Spleen (tissue), 11 donors: Measurements from ENCODE around the gene HCK. TPM values are rescaled to one million over a fixed set of nuclear protein-coding genes. Genes with fewer than 3 reads are reported as not detected.

Source experiments
- DNase-seq: peaks from one replicate; pipeline ENCODE4 v3.0.0-alpha.2; 2020
- H3K27ac ChIP-seq, 8 donors: fragments of 200-600 bp; sonication (generic) in 7 of 8; 1 replicate in 4 of 8; 2 replicates in 4 of 8; pipeline versions ENCODE4 v1.5.0 to v1.8.0; 2016 to 2021; ENCODE audit warnings: inconsistent platforms in 4 of 8, mild to moderate bottlenecking in 4 of 8, moderate library complexity in 1 of 8
- H3K27me3 ChIP-seq, 7 donors: fragments of 200-600 bp; sonication (generic) in 6 of 7; replicated peaks in 1 of 7; 1 replicate in 4 of 7; 2 replicates in 3 of 7; pipeline versions ENCODE4 v1.5.0 to v1.8.0; 2016 to 2021; ENCODE audit warnings: inconsistent platforms in 3 of 7, mild to moderate bottlenecking in 1 of 7
- H3K36me3 ChIP-seq, 6 donors: fragments of 200-600 bp; sonication (generic) in 5 of 6; 1 replicate in 4 of 6; 2 replicates in 2 of 6; pipeline versions ENCODE4 v1.5.0 to v1.8.0; 2016 to 2021; ENCODE audit warnings: inconsistent platforms in 2 of 6
- H3K4me1 ChIP-seq, 6 donors: fragments of 200-600 bp; sonication (generic) in 5 of 6; 1 replicate in 3 of 6; 2 replicates in 3 of 6; pipeline versions ENCODE4 v1.5.0 to v1.8.0; 2016 to 2021; ENCODE audit warnings: inconsistent platforms in 3 of 6
- H3K4me3 ChIP-seq, 8 donors: fragments of 200-600 bp; sonication (generic) in 7 of 8; 1 replicate in 4 of 8; 2 replicates in 4 of 8; pipeline versions ENCODE4 v1.5.0 to v1.8.0; 2016 to 2021; ENCODE audit warnings: inconsistent platforms in 4 of 8, mild to moderate bottlenecking in 4 of 8, moderate library complexity in 2 of 8
- H3K9me3 ChIP-seq, 8 donors: fragments of 200-600 bp; sonication (generic) in 7 of 8; 1 replicate in 4 of 8; 2 replicates in 4 of 8; pipeline versions ENCODE4 v1.5.0 to v1.8.0; 2016 to 2021; ENCODE audit warnings: inconsistent platforms in 4 of 8
- POLR2A ChIP-seq, 3 donors: fragments of 450-650 bp; IDR thresholded peaks; one replicate each; pipeline ENCODE4 v1.5.1; 2017; ENCODE audit warnings: antibody characterized with exemption in 3 of 3, mild to moderate bottlenecking in 1 of 3
- POLR2AphosphoS5 ChIP-seq, 3 donors: sonication (generic); formaldehyde crosslinking; IDR thresholded peaks; one replicate each; pipeline ENCODE4 v1.5.1; 2017; ENCODE audit warnings: antibody characterized with exemption in 3 of 3
- WGBS, 5 donors: extraction: QIAGEN DNeasy Blood & Tissue Kit in 3 of 5; methylation state at CpG; one replicate each; pipeline versions ENCODE4 v1.1.5 to v1.1.7; 2013 to 2018; 5-methylcytosine and 5-hydroxymethylcytosine counted together
- intact Hi-C: fragments of 100-400 bp; cut with DNase I; formaldehyde crosslinking; loops from one replicate; pipeline ENCODE4 v1.15.0; 2023; ENCODE audit warnings: low total_unique reads
- polyA plus RNA-seq, 3 donors: library from polyadenylated mRNA; stranded (reverse); fragments of 200-250 nt; gene quantifications; one replicate each; pipeline ENCODE4 v1.2.1, GENCODE V29; 2013
- total RNA-seq, 7 donors: library from RNA; depleted of rRNA in 3 of 7; stranded (reverse); fragments of >200 nt in 3 of 7; fragmentation: NEBNext Ultra II Directional in 4 of 7; extraction: Animal tissue kit (Norgen Biotek cat#: 25700) in 4 of 7; gene quantifications; one replicate each; pipeline versions ENCODE4 v1.1.0 to v1.2.1, GENCODE V29; 2016 to 2021
- TF ChIP-seq, protein P1 (sequence below), 11 experiments: fragments of 200-600 bp in 7 of 11; fragments of 450-650 bp in 4 of 11; sonication (generic) in 4 of 11; IDR thresholded peaks in 8 of 11; conservative IDR thresholded peaks in 3 of 11; 1 replicate in 7 of 11; 2 replicates in 4 of 11; pipeline versions ENCODE4 v1.4.0 to v1.8.0; 2016 to 2021; ENCODE audit warnings: antibody characterized with exemption in 11 of 11, inconsistent platforms in 4 of 11, mild to moderate bottlenecking in 1 of 11
- donor health status: healthy with polysubstance abuse.
- donor health status: DM: no; HTN: no; CAD: no; lungs with moderate emphysema.
- donor health status: DM: no; HTN: no; CAD: no.
- donor health status: Bipolar disorder and iron deficiency.
- donor health status: healthy.
- donor health status: DM: no; HTN: no; CAD: no.
- donor health status: DM: yes; HTN: yes; CAD: no.

HCK gene
- total and polyA plus RNA-seq, 10 donors, result 44.3 to 341 (median 151) TPM

DNA sequence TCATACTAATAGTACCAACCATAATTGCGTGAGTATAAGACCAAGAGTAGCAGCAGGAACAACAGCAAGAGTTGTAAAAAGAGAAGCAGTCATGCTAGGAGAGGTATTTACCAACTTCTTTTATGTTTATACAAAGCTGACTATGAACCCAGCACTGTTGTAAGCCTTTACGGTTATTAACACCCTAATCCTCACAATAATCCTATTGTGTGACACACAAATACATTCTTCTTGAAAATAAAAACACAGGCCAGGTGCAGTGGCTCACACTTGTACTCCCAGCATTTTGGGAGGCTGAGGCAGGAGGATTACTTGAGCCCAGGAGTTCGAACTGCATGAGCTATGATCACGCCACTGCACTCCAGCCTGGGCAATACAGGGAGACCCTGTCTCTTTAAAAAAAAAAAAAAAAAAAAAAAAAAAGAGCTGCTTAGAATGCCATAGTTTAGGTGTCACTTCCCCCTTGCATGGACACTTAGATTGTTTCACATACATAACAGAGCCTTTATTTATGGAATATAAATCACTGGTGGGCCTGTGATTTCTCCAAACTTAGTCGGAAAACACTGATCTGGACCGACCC, 20.2 kb downstream of the HCK start:
- Histone ChIP-seq H3K27ac (peak overlapping the region in 3 of 8 donors; percentile 85 to 92 (median 91)), H3K27me3 (no peaks in the 10 kb centered on the region), H3K9me3 (no peaks in the 10 kb centered on the region), H3K4me1 (peaks cover 0 to 67% (median 36%) of the 10 kb centered on the region in 6 donors), H3K4me3 (no peak overlapping the region), H3K36me3 (peaks cover 0 to 62% (median 13%) of the 10 kb centered on the region in 6 donors)
- WGBS, 5 donors, result 88 to 93% (median 92%) methylated on average over 6 of the region's 6 CpGs
- intact Hi-C loops, result no loop called here
- no peak for TF ChIP-seq POLR2A (IDR thresholded peaks at IDR 0.05)
- no peak for DNase-seq

DNA sequence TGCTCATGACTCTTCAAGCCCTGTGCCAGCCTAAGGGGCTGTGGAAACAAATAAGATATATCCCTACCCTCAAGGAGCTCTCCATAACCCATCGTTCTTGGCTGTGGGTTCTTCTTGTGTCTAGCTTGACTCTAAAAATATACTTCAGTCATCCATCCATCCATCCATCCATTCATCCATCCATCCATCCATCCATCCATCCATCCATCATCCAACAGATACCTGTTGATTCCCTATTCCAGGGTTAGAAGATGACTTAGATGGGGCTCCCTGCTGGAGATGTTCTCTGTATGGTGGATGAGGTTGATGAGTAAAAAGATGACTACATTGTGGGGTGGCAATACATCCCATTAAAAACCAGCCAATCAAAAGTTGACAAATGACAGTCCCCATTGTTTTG, 23.5 kb downstream of the HCK start:
- WGBS, 5 donors, result 88 to 100% (median 96%) methylated on average over 1 of the region's 1 CpG
- peaks cover 0 to 95% (median 16%) of the 10 kb centered on the region in 6 donors for H3K36me3 ChIP-seq
- no peaks in the 10 kb centered on the region for H3K27me3 ChIP-seq
- H3K4me1 ChIP-seq, result peaks cover 0 to 56% (median 23%) of the 10 kb centered on the region in 6 donors
- H3K27ac ChIP-seq, result peak overlapping the region in 1 of 8 donors; percentile 67
- intact Hi-C loops, result no loop called here
- H3K9me3 ChIP-seq, result no peaks in the 10 kb centered on the region
- DNase-seq, result no peak
- no peak for TF ChIP-seq POLR2A (IDR thresholded peaks at IDR 0.05)
- no peak for TF ChIP-seq POLR2AphosphoS5 (IDR thresholded peaks at IDR 0.05)
- TF ChIP-seq, protein P1, sequence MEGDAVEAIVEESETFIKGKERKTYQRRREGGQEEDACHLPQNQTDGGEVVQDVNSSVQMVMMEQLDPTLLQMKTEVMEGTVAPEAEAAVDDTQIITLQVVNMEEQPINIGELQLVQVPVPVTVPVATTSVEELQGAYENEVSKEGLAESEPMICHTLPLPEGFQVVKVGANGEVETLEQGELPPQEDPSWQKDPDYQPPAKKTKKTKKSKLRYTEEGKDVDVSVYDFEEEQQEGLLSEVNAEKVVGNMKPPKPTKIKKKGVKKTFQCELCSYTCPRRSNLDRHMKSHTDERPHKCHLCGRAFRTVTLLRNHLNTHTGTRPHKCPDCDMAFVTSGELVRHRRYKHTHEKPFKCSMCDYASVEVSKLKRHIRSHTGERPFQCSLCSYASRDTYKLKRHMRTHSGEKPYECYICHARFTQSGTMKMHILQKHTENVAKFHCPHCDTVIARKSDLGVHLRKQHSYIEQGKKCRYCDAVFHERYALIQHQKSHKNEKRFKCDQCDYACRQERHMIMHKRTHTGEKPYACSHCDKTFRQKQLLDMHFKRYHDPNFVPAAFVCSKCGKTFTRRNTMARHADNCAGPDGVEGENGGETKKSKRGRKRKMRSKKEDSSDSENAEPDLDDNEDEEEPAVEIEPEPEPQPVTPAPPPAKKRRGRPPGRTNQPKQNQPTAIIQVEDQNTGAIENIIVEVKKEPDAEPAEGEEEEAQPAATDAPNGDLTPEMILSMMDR (IDR thresholded peaks at IDR 0.05 in 8 of 11, conservative IDR thresholded peaks at IDR 0.05 in 3 of 11), result no peak
- no peak overlapping the region for H3K4me3 ChIP-seq

DNA sequence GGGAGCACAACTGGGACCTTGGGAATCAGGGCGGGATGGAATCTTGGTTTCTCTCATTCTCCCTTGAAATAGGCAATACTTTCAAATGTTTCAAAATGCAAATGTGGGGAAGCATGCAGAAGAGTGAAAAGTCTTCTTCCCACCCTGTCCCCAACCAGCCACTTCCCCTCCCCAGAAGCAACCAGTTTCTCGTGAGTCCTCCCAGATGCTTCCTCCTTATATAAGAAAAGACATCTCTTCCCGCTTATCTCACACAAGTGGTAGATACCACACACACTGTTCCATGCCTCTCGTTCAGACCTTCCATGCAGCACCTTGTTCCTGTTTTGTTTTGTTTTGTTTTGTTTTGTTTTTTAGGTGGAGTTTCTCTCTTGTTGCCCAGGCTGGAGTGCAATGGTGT, 25.1 kb downstream of the HCK start:
- no peak for DNase-seq
- TF ChIP-seq, protein P1 (IDR thresholded peaks at IDR 0.05 in 8 of 11, conservative IDR thresholded peaks at IDR 0.05 in 3 of 11), result no peak
- TF ChIP-seq POLR2AphosphoS5 (IDR thresholded peaks at IDR 0.05) (no peak), POLR2A (IDR thresholded peaks at IDR 0.05) (no peak)
- WGBS, 5 donors, result 37 to 49% (median 42%) methylated on average over 4 of the region's 4 CpGs
- Histone ChIP-seq H3K4me3 (no peak overlapping the region), H3K27me3 (no peaks in the 10 kb centered on the region), H3K27ac (peak overlapping the region in 4 of 8 donors; percentile 13 to 67 (median 46)), H3K4me1 (peaks cover 0 to 42% (median 11%) of the 10 kb centered on the region in 6 donors), H3K9me3 (no peaks in the 10 kb centered on the region), H3K36me3 (peaks cover 0 to 100% (median 16%) of the 10 kb centered on the region in 6 donors)
- intact Hi-C loops, result no loop called here

DNA sequence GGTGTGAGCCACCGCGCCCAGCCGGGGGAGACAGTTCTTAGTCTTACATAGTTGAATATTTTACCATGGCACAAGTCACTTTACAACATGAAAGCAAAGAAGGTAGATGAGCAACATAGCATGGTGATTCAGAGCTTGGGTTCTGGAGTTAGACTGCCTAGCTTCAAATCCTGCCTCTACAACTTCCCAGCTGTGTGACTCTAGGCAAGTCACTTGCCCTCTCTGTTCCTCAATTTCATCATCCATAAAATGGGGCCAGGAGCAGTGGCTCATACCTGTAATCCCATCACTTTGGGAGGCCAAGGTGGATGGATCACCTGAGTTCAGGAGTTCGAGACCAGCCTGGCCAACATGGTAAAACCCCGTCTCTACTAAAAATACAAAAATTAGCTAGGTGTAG, 26.3 kb downstream of the HCK start:
- 78 to 97% (median 92%) methylated on average over 5 of the region's 5 CpGs for WGBS, 5 donors
- Histone ChIP-seq H3K4me3 (no peak overlapping the region), H3K27ac (peak overlapping the region in 4 of 8 donors; percentile 35 to 67 (median 49)), H3K4me1 (peaks cover 0 to 43% (median 13%) of the 10 kb centered on the region in 6 donors), H3K9me3 (no peaks in the 10 kb centered on the region), H3K27me3 (no peaks in the 10 kb centered on the region), H3K36me3 (peaks cover 0 to 100% (median 11%) of the 10 kb centered on the region in 6 donors)
- no peak for DNase-seq
- TF ChIP-seq POLR2A (IDR thresholded peaks at IDR 0.05) (no peak), POLR2AphosphoS5 (IDR thresholded peaks at IDR 0.05) (no peak)
- TF ChIP-seq, protein P1 (IDR thresholded peaks at IDR 0.05 in 8 of 11, conservative IDR thresholded peaks at IDR 0.05 in 3 of 11), result no peak
- intact Hi-C loops, result no loop called here
